HG03342 (cell line): ENCODE measurements around the gene ABCC1.
A peak's percentile ranks its signal among the peaks of the same experiment; 100 is the strongest.
"Not testable (repeated sequence)": the region's sequence is repeated elsewhere in the genome, so short reads cannot be mapped to it uniquely, and the experiment has no call there.

Source experiments
- ATAC-seq: cut with Tn5 transposase; IDR thresholded peaks from one replicate; pipeline ENCODE4 v1.9.1; 2021; ENCODE audit warnings: mild to moderate bottlenecking, moderate library complexity; ENCODE audit not compliant: unreplicated experiment

Gene ABCC1

DNA sequence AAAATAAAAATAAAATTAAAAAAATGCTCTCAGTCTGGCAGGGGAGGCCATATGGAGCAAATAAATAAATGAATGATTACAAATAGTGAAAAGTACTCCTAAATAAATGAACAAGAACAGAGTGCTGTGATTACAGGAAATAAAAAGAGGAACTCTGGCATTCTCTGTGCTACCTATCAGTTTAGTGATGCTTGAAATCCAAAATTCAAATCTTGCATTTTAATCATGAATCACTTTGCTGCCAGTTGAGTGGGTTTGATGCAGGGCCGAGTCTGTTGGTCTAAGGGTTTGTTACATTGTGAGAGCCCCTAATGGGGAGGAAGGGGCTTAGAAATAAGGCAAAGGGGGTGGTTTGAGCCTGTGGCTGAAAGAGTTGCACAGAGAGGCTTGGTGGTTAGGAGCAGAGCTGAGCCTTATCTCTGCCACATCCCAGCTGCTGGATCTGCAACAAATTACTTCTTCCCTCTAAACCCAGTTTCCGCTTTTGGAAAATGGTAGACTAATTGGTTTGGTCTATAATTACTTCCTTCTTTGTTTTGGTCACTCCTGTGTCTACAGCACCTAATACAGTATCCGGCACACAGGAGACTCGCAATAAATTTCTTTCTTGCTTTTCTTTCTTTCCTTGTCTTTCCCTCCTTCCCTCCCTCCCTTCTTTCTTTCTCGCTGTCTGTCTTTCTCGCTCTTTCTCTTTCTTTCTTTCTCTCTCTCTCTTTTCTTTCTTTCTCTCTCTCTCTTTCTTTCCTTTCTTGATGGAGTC is 6.3 kb upstream of the ABCC1 start:
- ATAC-seq: no peak

DNA sequence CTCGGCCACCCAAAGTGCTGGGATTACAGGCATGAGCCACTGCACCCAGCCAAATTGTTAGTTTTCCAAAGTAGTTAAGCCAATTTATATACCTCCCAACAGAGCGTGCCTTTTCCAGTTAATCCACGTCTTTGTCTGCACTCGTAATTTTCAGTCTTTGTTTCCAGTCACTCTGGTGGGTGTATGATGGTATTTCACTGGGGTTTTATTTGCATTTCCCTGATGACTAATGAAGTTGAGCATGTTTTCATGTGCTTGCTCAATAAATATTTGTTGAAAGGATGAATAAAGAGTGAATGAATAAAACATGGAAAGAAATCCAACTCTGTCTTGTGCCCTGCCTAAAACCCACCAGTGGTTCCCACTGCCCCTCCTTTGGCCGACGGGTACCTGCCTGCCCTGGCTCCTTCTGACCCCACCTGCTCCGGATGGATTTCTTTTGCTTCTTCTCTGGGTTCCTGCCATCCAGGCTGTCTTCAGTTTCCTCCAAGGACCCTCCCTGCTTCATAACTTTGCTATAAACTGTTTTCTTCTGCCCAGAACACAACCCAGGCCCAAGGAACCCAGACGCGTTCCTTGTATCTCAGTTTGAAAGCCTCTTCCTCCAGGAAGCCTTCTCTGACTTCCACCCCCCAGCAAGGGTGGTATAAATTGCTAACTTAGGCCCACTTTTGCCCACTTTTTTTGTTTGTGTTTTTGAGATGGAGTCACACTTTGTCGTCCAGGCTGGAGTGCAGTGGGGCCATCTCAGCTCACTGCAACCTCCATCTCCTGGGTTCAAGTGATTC is 3.0 kb upstream of the ABCC1 start:
- no peak for ATAC-seq

DNA sequence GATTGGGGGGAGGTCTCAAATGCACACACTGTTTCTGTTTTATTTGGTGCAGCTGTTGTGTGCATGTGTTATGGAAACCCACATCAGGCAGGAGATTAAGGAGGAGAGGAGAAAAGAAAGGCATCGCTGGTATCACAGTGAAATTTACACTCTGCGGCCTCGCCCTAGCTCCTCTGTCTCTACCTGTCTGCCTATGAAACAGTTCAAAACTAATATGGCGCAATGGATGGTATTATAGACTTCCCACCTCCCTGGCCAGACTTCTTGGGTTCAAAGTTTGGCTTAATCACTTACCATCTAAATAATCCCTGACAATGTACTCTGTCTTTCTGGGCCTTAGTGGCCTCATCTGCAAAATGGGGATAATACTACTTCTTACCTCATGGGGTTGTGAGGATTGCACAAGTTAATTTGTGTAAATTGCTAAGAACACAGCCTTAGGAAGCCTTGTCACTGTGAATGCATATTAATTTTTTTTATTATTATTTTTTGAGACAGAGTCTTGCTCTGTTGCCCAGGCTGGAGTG is 1.4 kb upstream of the ABCC1 start:
- no peak for ATAC-seq

DNA sequence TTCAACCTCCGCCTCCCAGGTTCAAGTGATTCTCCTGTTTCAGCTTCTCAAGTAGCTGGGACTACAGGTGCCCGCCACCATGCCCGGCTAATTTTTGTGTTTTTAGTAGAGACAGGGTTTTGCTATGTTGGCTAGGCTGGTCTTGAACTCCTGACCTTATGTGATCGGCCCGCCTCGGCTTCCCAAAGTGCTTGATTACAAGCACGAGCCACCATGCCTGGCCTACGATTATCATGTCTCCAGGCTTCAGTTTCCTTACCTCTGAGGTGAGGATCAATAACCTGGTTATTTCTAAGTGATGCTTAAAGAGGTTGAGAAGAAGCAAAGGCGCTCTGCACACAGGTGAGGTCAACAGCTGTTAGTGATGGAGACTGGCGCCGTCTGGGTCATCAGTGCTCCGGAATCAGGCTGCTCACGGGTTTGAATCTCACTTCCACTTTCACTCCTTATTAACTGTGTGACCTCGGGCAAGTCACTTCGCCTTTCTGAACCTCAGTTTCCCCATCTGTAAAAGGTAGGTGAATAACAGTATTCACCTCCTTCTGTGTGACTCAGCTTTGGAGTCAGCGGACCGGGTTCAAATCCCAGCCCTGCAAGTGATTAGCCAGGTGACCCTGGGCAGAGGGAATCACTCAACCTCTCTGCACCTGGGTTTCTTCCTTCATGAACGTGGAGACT is 745 bp upstream of the ABCC1 start:
- peak; percentile 37 for ATAC-seq

DNA sequence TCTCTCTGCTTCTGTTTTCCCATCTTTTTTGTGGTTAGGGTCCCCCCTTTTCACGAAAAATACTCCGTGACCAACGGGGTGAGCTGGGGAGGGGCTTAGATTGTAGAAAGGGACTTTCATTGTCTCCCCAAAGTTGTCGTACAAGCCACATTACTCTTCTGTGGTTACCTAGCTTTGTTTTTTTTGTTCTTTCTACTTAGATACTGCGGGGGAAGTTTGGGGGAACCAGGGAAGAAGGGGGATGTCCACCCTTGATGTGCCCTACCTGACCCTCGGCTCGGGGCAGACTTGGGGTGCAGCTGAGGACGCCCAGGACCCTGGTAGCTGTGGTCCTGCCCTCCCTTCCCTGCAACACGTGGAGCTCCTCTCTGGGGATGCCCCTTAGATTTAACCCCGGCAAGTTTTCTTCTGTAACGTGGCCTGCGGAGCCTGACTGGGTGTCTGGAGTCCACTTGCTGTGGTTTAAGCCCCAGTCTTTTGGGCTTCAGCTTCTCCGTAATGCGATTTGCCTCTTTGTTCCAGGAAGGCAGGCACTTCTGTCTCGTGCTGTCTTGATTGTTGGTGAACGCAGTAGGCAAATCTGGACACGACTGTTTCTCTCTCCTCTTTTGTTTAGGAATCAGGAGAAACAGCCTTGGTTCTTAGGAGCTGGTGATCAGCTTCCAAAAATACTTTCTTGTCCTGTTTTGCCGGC is 892 bp downstream of the ABCC1 start:
- no peak for ATAC-seq

DNA sequence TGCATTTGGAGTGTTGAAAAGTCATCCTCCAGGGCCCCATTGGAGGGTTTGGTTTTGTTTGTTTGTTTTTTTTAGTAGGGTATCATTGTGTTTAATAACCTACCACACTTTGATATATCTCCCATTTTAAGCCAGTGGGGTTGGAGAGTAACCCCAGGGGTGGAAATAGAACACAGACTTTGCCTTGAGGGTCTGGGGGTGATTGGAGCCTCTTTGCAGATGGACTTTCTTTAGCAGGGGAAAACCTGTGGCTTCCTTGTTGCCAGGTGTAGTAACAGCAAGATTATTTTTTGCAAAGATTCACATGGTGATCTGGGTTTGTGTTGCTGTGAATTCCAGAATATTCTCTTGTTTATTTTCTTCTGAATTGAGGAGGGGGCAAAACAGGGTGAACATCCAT is 1.5 kb downstream of the ABCC1 start:
- ATAC-seq: no peak

DNA sequence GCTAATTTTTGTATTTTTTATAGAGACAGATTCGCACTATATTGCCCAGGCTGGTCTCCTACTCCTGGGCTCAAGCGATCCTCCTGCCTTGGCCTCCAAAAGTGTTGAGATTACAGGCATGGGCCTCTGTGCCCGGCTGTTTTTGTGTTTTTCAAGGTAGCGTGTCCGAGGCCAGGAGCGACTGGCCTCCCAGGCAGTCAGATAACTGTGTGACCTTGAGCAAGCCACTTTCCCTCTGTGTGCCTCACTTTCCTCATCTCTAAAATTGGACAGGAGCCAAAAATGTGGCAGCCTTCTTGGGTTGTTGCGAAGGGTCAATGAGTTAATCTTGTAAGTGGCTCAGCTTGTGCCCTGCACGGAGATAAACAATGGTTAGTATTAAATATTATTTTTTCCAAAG is 2.4 kb downstream of the ABCC1 start:
- no peak for ATAC-seq

DNA sequence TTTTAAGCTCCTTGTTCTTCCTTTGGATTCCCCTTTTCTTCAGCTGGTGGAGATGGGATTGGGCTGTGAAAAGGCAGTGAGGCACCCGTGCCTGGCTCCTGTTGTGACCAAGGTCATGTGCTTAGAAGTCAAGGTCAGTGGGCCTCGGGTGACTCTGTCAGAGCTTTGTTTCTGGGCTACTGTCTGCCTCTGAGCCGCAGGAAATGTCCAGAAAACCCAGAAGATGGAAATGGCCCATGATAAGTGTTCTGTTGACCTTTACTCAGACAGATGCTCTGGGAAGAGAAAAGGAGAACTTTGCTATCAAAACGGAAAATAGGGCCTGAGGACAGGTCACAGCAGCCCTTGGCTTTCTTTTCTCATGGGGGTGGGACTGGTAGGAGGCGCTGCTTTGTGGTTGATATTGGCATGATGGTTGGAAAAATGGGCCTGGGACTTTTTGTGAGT is 2.9 kb downstream of the ABCC1 start:
- no peak for ATAC-seq

DNA sequence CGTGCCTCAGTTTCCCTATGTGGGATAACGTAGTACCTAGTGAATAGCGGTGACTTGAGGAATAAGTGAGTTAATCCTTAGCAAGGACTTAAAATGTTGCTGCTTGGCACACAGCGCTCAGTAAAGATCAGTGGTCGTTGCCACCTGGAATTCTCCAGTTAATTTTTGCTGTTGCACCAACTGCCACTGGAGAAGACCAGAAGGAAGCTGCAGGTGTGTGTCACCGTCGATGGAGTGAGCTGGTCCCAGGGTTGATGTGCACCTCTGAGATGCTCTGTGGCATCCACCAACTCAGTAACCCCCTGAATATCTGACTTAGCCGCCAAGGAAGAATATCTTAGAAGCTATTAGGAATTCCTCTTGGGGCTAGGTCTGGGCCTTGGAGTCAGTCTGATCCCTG is 4.1 kb downstream of the ABCC1 start:
- no peak for ATAC-seq

DNA sequence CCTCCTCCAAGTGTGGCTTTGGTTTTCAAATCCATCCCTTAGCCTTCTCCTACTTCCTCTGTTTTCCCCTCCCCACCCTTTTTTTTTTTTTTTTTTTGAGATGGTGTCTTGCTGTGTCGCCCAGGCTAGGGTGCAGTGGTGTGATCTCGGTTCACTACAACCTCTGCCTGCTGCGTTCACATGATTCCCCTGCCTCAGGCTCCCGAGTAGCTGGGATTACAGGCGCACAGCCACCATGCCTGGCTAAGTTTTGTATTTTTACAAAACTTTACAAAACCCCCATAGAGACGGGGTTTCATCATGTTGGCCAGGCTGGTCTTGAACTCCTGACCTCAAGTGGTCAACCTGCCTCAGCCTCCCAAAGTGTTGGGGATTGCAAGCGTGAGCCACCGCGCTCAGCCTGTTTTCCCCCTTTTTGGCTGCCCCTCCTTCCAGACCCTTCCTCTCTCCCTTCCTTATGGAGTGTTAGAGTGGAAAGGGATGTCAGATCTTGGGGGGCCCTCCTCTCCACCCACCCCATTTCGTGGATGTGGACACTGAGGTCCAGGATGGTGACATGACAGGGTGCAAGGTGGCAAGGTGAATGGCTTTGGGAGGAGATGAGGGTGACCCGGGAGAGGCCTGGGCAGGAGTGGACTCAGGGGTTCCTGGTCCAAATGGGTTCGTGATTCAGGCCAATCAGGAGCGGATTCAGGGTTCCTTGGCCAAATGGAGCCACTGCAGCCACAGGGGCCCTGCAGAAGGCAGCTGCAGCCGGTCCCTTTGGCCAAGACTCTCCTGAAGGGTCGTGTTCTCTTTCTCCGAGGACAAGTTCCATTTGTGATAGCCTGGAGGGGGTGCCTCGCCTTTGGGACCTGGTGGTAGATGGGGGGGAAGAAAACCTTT is 4.8 kb downstream of the ABCC1 start:
- no peak for ATAC-seq

DNA sequence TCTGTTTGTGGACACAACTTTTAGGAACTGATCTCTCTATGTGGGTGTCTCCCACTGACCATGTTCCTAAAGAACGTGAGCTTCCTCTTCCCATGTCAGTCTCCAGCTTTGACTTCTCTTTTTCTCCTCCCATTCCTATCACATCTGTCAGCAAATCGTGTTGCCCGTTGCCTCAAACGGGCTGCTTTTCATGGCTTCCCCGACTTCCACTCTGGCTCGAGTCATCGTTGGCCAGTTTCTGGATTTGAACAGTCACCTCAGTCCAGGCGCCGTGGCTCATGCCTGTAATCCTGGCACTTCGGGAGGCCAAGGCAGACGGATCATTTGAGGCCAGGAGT is 5.4 kb downstream of the ABCC1 start:
- no peak for ATAC-seq

DNA sequence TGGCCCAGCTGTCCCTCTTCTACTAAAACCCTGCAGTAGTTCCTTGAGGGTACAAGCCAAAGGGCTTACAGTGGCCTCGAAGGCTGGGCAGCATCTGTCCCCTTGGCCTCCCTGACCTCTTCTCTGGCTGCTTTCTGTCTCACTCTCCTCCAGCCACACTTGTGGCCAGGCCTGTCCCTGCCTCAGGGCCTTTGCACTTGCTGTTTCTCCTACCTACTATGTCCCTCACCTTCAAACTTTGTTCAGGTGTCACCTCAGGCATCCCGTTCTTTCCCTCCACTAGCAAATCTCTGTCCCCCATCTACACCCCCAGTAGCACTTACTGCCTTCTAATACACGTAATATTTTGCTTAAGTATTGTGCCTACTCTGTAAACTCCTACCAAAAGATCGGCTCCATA is 6.0 kb downstream of the ABCC1 start:
- ATAC-seq: no peak

DNA sequence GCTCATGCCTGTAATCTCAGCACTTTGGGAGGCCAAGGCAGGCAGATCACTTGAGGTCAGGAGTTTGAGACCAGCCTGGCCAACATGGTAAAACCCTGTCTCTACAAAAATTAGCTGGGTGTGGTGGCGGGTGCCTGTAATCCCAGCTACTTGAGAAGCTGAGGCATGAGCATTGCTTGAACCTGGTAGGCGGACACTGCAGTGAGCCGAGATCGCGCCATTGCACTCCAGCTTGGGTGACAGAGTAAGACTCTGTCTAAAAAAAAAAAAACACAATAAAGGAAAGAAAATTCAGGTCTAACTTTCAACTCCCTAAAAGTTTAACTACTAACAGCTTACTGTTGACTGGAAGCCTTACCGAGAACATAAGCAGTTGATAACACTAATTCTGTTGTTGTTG is 6.7 kb downstream of the ABCC1 start:
- not testable (repeated sequence) for ATAC-seq

DNA sequence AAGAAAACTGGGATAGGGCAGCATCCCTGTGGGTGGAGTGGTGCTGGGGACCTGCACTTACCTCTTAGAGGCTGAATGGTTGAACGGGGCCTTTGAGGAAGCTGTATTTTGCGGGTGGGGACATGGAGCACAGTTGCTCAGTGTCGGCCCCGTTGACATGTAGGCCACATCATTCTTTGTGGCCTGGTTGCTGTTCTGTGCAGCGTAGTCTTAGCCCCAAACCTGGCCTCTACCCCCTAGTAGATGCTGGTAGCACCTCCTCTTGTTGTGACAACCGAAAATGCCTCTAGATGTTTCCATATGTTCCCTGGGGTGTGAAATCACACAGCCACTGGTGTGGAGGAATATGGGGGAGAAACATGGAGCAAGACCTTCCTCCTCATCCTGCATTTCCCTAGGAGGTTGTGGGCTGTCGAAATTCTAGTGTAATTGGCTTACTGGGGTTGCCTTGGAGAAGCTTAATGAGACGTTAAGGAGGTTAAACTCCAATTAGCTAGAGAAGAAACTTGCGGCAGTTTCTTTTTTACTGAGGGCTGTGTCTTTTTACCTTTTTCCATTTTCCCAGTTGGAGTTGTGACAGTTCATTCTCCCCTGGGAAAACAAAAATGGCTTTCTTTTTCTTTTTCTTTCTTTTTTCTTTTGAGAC is 9.4 kb downstream of the ABCC1 start:
- ATAC-seq: no peak

DNA sequence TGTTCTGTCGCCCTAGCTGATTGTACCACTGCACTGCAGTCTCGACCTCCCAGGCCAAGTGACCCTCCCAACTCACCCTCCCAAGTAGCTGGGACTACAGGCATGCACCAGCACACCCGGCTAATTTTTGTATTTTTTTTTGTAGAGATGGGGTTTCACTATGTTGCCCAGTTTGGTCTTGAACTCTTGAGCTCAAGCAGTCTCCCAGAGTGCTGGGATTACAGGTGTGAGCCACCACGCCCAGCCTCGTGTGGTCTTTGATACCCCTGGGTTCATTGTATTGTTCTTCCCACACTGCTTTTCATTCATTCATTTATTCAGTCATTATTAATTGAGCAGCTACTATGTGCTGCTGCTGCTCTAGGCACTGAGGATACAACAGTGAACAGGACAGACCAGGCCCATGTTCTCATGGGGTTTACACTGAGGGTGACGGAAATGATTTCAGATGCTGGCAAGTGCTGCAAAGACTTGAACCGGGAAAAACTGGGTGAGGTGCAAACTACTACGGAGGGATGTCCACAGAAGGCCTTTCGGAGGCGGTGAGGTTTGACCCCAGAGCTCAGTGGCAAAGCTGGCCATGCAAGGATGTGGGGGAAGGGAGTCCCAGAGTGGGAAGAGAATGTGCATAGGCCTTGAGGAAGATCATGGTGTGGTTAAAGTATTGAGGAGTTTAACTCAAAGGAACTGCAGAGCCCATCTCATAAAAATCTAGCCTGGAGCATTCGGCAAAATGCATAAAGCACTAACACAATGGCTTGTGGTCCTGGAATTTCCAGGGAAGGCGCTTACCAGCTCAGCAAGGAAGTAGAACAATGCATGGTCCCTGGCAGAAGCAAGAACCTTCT is 10.9 kb downstream of the ABCC1 start:
- no peak for ATAC-seq

DNA sequence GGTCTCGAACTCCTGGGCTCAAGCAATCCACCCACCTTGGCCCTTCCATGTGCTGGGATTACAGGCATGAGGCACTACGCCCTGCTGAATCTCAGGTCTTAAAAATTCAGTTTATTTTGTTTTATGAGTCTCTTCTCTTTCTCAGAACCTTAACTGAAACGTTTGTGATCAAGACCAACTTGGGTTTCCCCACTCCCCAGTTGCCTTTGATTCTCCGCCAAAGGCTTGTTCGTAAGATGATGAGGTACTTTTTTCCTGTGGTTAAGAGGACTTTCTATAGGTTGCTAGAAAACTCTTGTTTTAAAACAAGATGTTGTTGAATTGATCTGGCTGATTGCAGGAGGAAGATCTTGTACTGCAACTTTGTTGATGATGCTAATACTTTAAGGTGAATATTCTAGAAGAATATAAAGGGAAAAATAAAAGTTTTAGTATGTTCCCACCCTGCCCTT is 11.7 kb downstream of the ABCC1 start:
- ATAC-seq: peak; percentile 74

DNA sequence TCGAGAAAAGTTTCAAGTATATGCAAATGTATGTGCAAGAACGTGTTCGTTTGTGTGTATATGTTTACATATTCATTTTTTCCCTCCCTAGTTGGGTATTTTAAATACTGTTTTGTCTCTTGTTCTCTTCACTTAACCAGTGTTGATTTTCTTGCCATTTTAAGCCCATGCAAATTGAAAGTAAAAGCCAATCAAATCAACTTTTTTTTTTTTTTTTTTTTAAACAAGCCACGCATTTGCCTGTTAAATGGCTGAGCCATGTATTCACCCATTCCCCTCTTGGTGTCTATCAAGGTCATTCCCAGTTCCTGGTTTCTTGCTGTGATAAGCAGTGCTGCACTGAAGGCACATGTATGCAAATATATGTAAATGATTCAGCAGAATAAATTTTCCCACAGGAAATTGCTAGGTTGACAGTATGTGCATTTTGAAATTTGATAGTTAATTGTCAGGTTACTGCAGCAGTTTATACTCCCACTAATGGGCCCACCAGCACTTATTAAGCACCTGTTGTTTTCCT is 12.2 kb downstream of the ABCC1 start:
- no peak for ATAC-seq

DNA sequence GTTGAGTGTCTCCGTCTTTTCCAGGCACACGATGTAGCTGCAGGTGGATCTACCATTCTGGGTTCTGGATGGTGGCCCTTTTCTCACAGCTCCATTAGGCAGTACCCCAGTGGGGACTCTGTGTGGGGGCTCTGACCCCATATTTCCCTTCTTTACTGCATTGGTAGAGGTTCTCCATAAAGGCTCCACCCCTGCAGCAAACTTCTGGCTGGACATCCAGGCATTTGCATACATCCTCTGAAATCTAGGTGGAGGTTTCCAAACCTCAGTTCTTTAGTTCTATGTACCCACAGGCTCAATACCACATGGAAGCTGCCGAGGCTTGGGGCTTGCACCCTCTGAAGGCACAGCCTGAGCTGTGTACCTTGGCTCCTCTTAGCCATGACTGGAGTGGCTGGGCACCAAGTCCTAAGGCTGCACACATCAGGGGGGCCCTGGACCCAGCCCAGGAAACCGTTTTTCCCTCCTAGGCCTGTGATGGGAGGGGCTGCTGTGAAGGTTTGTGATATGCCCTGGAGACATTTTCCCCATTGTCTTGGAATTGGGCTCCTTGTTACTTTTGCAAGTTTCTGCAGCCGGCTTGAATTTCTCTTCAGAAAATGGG is 14.0 kb downstream of the ABCC1 start:
- no peak for ATAC-seq
